NCI-H1105 treated with DMSO at 0.1 percent for 48 hours (cell line): Measurements from ENCODE around the gene PIP5K1B.
A peak's percentile ranks its signal among the peaks of the same experiment; 100 is the strongest.
"Not testable (repeated sequence)": the region's sequence is repeated elsewhere in the genome, so short reads cannot be mapped to it uniquely, and the experiment has no call there.

Experiments
- DNase-seq: peaks from one replicate; lab custom pipeline; 2025; lab: John Stamatoyannopoulos, UW

The PIP5K1B gene

GRCh38 chr9:69029535-69029934, 324.5 kb downstream of the PIP5K1B start:
- DNase-seq, result no peak

DNA sequence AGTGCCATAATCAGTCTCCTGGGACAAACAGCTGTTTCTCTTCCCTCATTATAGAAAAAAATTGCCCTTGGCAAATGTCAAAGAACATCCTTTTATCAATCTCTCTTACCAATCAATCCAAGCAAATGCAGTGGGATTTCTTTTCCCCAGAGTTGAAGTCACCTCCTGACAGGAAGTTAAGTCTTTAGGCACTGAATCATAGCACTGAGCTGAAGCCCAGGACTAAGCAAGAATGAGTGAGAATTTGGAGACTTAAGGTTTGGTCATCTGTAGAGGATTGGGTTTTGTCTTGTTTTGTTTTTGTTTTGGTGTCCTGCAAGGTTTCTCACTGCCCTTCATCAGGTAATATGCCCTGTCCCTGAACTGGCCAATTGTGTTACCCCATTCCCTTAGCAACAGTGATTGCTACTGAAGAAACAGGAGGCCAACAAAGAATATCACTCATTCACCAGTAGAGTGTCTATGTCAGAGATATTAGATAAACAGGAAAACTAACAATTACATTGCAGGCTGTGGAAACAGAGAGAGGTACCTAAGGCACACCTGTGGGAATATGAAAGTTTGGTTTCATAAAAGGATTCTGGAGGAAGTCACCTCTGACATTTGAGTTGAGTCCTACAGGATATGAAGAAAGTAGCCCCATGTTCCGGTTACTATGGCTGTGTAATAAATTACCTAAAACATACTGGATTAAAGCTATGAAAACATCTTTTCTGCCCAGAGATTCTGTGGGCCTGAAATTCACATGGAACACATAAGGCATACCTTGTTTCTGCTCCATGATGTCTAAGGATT, 326.0 kb downstream of the PIP5K1B start:
- DNase-seq, result no peak

- DNase-seq, result peak; percentile 13
Observed at GRCh38 chr9:69034071-69034470, 329.0 kb downstream of the PIP5K1B start.

- DNase-seq, result peak; percentile 65
Observed at GRCh38 chr9:69035438-69036308, 330.6 kb downstream of the PIP5K1B start, which contains the start of gene FXN. Gene FXN (plus strand): TSS chr9:69035752. CDS start chr9:69035783, 31 bp downstream.

GRCh38 chr9:69036309-69036708, 331.3 kb downstream of the PIP5K1B start:
- no peak for DNase-seq

DNA sequence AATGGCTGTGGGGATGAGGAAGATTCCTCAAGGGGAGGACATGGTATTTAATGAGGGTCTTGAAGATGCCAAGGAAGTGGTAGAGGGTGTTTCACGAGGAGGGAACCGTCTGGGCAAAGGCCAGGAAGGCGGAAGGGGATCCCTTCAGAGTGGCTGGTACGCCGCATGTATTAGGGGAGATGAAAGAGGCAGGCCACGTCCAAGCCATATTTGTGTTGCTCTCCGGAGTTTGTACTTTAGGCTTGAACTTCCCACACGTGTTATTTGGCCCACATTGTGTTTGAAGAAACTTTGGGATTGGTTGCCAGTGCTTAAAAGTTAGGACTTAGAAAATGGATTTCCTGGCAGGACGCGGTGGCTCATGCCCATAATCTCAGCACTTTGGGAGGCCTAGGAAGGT, 331.8 kb downstream of the PIP5K1B start:
- DNase-seq, result no peak

GRCh38 chr9:69040646-69041045, 335.6 kb downstream of the PIP5K1B start:
- no peak for DNase-seq

GRCh38 chr9:69044240-69045219, 339.5 kb downstream of the PIP5K1B start:
- DNase-seq, result no peak

DNA sequence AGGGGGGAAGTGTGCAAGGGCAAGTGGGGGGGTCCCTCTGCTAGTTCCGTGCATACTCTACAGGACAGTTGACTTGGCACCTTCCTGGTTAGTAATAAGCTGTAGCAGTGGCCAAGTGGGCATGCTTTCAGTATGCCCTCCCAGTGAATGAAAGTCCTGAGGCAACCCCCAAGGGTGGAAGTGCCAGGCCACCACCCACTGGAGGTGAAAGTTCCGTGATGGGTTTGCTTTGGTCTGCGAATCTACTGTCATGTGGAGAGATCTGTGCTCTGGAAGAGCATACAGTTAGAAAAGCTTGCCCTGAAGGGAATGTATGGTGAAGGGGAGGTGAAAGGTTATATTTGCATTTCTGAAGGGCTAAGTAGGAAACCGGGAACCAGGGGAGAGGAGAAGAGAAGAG, 340.8 kb downstream of the PIP5K1B start:
- no peak for DNase-seq

DNA sequence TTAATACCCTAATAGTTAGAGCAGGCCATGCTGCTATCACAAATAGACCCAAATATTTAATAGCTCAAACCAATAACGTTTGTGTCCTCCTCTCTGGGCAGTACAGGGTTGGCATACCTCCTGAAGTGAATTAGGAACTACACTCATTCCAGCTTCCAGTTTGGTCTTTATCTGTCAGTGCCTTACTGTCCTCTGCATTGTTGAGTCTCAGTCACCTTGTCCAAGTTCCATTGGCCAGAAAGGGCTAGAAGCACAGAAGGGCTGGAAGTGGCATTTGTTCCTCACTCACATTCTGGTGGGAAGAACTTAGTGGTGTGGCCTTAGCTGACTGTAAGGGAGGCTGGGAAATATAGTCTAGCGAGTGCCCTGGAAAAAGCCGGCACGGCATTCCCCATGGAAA, 341.7 kb downstream of the PIP5K1B start:
- no peak for DNase-seq

GRCh38 chr9:69047371-69047770, 342.3 kb downstream of the PIP5K1B start:
- DNase-seq, result no peak

DNA sequence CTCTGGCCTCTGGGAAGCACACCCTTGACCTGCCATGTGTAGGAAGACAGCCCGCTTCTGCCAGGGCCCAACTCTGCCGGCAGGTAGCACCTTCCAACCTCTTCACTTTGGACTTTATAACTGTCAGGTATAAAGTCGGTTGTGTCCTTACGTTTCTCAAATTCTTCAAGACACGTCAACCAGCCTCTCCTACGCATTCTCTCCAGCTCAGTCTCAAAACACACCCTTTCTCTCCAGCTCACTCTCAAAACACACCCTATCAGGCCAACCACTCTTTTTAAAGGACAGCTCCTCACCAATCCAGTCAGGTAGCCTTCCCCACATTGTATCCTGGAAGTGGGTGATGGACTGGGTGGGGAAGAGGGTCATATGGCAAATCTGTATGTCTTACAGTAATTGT, 344.1 kb downstream of the PIP5K1B start:
- DNase-seq, result no peak

GRCh38 chr9:69050936-69051335, 345.9 kb downstream of the PIP5K1B start:
- DNase-seq, result not testable (repeated sequence)

DNA sequence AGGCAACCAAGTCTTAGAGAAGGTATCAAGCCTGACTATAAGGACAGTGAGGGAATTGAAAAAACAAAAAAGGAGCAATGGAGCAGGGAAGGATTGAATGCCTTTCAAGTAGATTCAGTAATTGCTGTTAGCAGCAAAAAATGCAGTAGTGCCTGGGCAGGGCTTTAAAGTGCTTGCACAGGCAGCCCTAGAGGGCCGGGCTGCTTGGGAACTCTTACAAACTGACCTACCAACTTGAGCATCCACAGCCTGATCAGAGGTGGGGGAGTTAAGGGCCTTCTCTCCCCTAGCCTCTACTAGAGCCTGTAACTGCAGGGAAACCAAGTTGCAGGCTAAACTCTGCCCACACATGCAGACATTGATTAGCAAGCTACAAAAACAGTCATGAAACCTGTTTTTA, 349.9 kb downstream of the PIP5K1B start:
- DNase-seq, result no peak

GRCh38 chr9:69056191-69056815, 351.3 kb downstream of the PIP5K1B start:
- DNase-seq, result no peak

- DNase-seq, result no peak
Observed at GRCh38 chr9:69058101-69058500, 353.1 kb downstream of the PIP5K1B start.
